ENCODE data around the gene SNX13.

Gene SNX13

GRCh38 chr7:17863095-17863808, 77.0 kb downstream of the SNX13 start:
- Histone ChIP-seq H3K79me2 (ENCODE audit: low read length) (no peaks in the 10 kb centered on the region), H2AFZ (ENCODE audit: low read length) (no peak overlapping the region), H3K4me1 (ENCODE audit: low read length) (no peaks in the 10 kb centered on the region), H3F3A (ENCODE audit: insufficient read depth, low read length) (no peaks in the 10 kb centered on the region), H3K4me3 (ENCODE audit: low read length) (no peak overlapping the region), H3K9me2 (replicated peaks; ENCODE audit: insufficient read depth, low read length) (no peaks in the 10 kb centered on the region), H3K27me3 (replicated peaks; ENCODE audit: insufficient read depth, low read length) (no peaks in the 10 kb centered on the region), H3K9me3 (replicated peaks; ENCODE audit: insufficient read depth, low read length) (no peaks in the 10 kb centered on the region), H3K9ac (ENCODE audit: low read length) (no peak overlapping the region), H4K20me1 (ENCODE audit: insufficient read depth, low read length) (no peaks in the 10 kb centered on the region), H3K36me3 (replicated peaks; ENCODE audit: insufficient read depth, low read length) (no peaks in the 10 kb centered on the region), H3K27ac (ENCODE audit: low read length) (no peak overlapping the region), H3K4me2 (ENCODE audit: low read depth, low read length) (no peak overlapping the region)
- no peak for TF ChIP-seq EZH2 (optimal IDR thresholded peaks at IDR 0.05; ENCODE audit: low read depth, low read length)
- no peak for TF ChIP-seq EZH2phosphoT487 (IDR thresholded peaks at IDR 0.05; ENCODE audit: low read length)
- no peak for TF ChIP-seq CTCF (IDR thresholded peaks at IDR 0.05; ENCODE audit: low read length)
- no peak for DNase-seq

- Histone ChIP-seq H3F3A (ENCODE audit: insufficient read depth, low read length) (no peaks in the 10 kb centered on the region), H3K79me2 (ENCODE audit: low read length) (no peaks in the 10 kb centered on the region), H3K27me3 (replicated peaks; ENCODE audit: insufficient read depth, low read length) (no peaks in the 10 kb centered on the region), H3K4me1 (ENCODE audit: low read length) (no peaks in the 10 kb centered on the region), H4K20me1 (ENCODE audit: insufficient read depth, low read length) (no peaks in the 10 kb centered on the region), H3K4me2 (ENCODE audit: low read depth, low read length) (no peak overlapping the region), H3K27ac (ENCODE audit: low read length) (no peak overlapping the region), H3K9me3 (replicated peaks; ENCODE audit: insufficient read depth, low read length) (no peaks in the 10 kb centered on the region), H2AFZ (ENCODE audit: low read length) (no peak overlapping the region), H3K9ac (ENCODE audit: low read length) (no peak overlapping the region), H3K36me3 (replicated peaks; ENCODE audit: insufficient read depth, low read length) (no peaks in the 10 kb centered on the region), H3K9me2 (replicated peaks; ENCODE audit: insufficient read depth, low read length) (no peaks in the 10 kb centered on the region), H3K4me3 (ENCODE audit: low read length) (no peak overlapping the region)
- no peak for DNase-seq
- TF ChIP-seq CTCF (IDR thresholded peaks at IDR 0.05; ENCODE audit: low read length) (no peak), EZH2 (optimal IDR thresholded peaks at IDR 0.05; ENCODE audit: low read depth, low read length) (no peak), EZH2phosphoT487 (IDR thresholded peaks at IDR 0.05; ENCODE audit: low read length) (no peak)
Observed at GRCh38 chr7:17856251-17856650, 84.0 kb downstream of the SNX13 start.

- H3F3A ChIP-seq (ENCODE audit: insufficient read depth, low read length), result no peaks in the 10 kb centered on the region
- no peaks in the 10 kb centered on the region for H4K20me1 ChIP-seq (ENCODE audit: insufficient read depth, low read length)
- no peaks in the 10 kb centered on the region for H3K36me3 ChIP-seq (replicated peaks; ENCODE audit: insufficient read depth, low read length)
- no peak overlapping the region for H3K9ac ChIP-seq (ENCODE audit: low read length)
- no peaks in the 10 kb centered on the region for H3K9me3 ChIP-seq (replicated peaks; ENCODE audit: insufficient read depth, low read length)
- H3K27me3 ChIP-seq (replicated peaks; ENCODE audit: insufficient read depth, low read length), result no peaks in the 10 kb centered on the region
- no peaks in the 10 kb centered on the region for H3K9me2 ChIP-seq (replicated peaks; ENCODE audit: insufficient read depth, low read length)
- no peak for DNase-seq
- no peak overlapping the region for H2AFZ ChIP-seq (ENCODE audit: low read length)
- TF ChIP-seq EZH2 (optimal IDR thresholded peaks at IDR 0.05; ENCODE audit: low read depth, low read length) (no peak), EZH2phosphoT487 (IDR thresholded peaks at IDR 0.05; ENCODE audit: low read length) (no peak), CTCF (IDR thresholded peaks at IDR 0.05; ENCODE audit: low read length) (no peak)
- H3K4me2 ChIP-seq (ENCODE audit: low read depth, low read length), result no peak overlapping the region
- H3K27ac ChIP-seq (ENCODE audit: low read length), result no peak overlapping the region
- no peak overlapping the region for H3K4me3 ChIP-seq (ENCODE audit: low read length)
- no peaks in the 10 kb centered on the region for H3K79me2 ChIP-seq (ENCODE audit: low read length)
- no peaks in the 10 kb centered on the region for H3K4me1 ChIP-seq (ENCODE audit: low read length)
Observed at GRCh38 chr7:17855202-17855601, 85.1 kb downstream of the SNX13 start.
